GM19351 (cell line): ENCODE measurements around the gene PTPRF.

Source experiments
- ATAC-seq: cut with Tn5 transposase; IDR thresholded peaks from one replicate; pipeline ENCODE4 v1.9.1; 2021; ENCODE audit warnings: mild to moderate bottlenecking, moderate library complexity; ENCODE audit not compliant: unreplicated experiment

The PTPRF gene

GRCh38 chr1:43572538-43572937 lies 41.9 kb downstream of the PTPRF start:
- no peak for ATAC-seq

- ATAC-seq, result no peak
Measured at GRCh38 chr1:43573066-43573800, 42.5 kb downstream of the PTPRF start.

- no peak for ATAC-seq
Measured at GRCh38 chr1:43576521-43576920, 45.8 kb downstream of the PTPRF start.

- no peak for ATAC-seq
Measured at GRCh38 chr1:43577655-43578542, 47.2 kb downstream of the PTPRF start.

GRCh38 chr1:43580039-43580438 lies 49.4 kb downstream of the PTPRF start:
- ATAC-seq, result no peak

GRCh38 chr1:43582162-43582566 lies 51.5 kb downstream of the PTPRF start:
- peak; percentile 83 for ATAC-seq

GRCh38 chr1:43583058-43583457 lies 52.4 kb downstream of the PTPRF start:
- no peak for ATAC-seq

- ATAC-seq, result no peak
Measured at GRCh38 chr1:43584204-43584603, 53.5 kb downstream of the PTPRF start.

- no peak for ATAC-seq
Measured at GRCh38 chr1:43585557-43585956, 54.9 kb downstream of the PTPRF start.

GRCh38 chr1:43586136-43586731 lies 55.6 kb downstream of the PTPRF start:
- no peak for ATAC-seq

GRCh38 chr1:43587001-43587400 lies 56.3 kb downstream of the PTPRF start:
- ATAC-seq, result no peak

GRCh38 chr1:43587594-43587993 lies 56.9 kb downstream of the PTPRF start:
- ATAC-seq, result no peak

- no peak for ATAC-seq
Measured at GRCh38 chr1:43588592-43588991, 57.9 kb downstream of the PTPRF start.

- no peak for ATAC-seq
Measured at GRCh38 chr1:43590388-43590925, 59.8 kb downstream of the PTPRF start.

- ATAC-seq, result no peak
Measured at GRCh38 chr1:43591181-43591580, 60.5 kb downstream of the PTPRF start.

- ATAC-seq, result no peak
Measured at GRCh38 chr1:43592051-43592665, 61.5 kb downstream of the PTPRF start.

- ATAC-seq, result no peak
Measured at GRCh38 chr1:43592974-43593683, 62.4 kb downstream of the PTPRF start.

- ATAC-seq, result no peak
Measured at GRCh38 chr1:43596579-43596978, 65.9 kb downstream of the PTPRF start.

- no peak for ATAC-seq
Measured at GRCh38 chr1:43597028-43597427, 66.3 kb downstream of the PTPRF start.

- no peak for ATAC-seq
Measured at GRCh38 chr1:43597721-43598120, 67.0 kb downstream of the PTPRF start.
